RWPE2 (cell line): Measurements from ENCODE around the gene ARFGAP2.

Source experiments
- ATAC-seq: fragments of 200-7000 bp; cut with Tn5 transposase; 3 replicates; pipeline ENCODE4 v1.9.1; 2021; ENCODE audit warnings: low read depth
- DNase-seq: peaks from one replicate; pipeline ENCODE4 v3.0.0-alpha.2; 2020; ENCODE audit warnings: low spot score
- H3K27ac ChIP-seq: fragments of 450-650 bp; 2 replicates; pipeline ENCODE4 v1.5.1; 2017; ENCODE audit warnings: mild to moderate bottlenecking; ENCODE audit not compliant: poor library complexity, severe bottlenecking
- H3K27me3 ChIP-seq: fragments of 250-450 bp; sonication (Bioruptor Pico); 2 replicates; pipeline ENCODE4 v1.5.1; 2021; ENCODE audit warnings: mild to moderate bottlenecking, moderate library complexity; ENCODE audit not compliant: insufficient read depth, poor library complexity, severe bottlenecking
- H3K36me3 ChIP-seq: fragments of 250-450 bp; sonication (Bioruptor Pico); 2 replicates; pipeline ENCODE4 v1.5.1; 2020; ENCODE audit warnings: low read depth, mild to moderate bottlenecking, moderate library complexity
- H3K4me1 ChIP-seq: fragments of 250-450 bp; sonication (Bioruptor Pico); 2 replicates; pipeline ENCODE4 v1.5.1; 2021; ENCODE audit warnings: mild to moderate bottlenecking, moderate library complexity; ENCODE audit not compliant: insufficient read depth, poor library complexity, severe bottlenecking
- H3K4me3 ChIP-seq: fragments of 250-450 bp; sonication (Bioruptor Pico); 2 replicates; pipeline ENCODE4 v1.5.1; 2021; ENCODE audit warnings: mild to moderate bottlenecking, moderate library complexity; ENCODE audit not compliant: severe bottlenecking
- H3K9me3 ChIP-seq: fragments of 250-450 bp; sonication (Bioruptor Pico); 2 replicates; pipeline ENCODE4 v1.5.1; 2021; ENCODE audit warnings: mild to moderate bottlenecking, moderate library complexity; ENCODE audit not compliant: severe bottlenecking
- CTCF ChIP-seq: fragments of 450-650 bp; IDR thresholded peaks from one replicate; pipeline ENCODE4 v1.5.1; 2017; ENCODE audit warnings: mild to moderate bottlenecking, moderate library complexity; ENCODE audit not compliant: poor library complexity, severe bottlenecking

ARFGAP2 gene

GRCh38 chr11:47163193-47163592 is 13.5 kb downstream of the ARFGAP2 start:
- Histone ChIP-seq H3K36me3 (peaks cover 41% of the 10 kb centered on the region), H3K4me3 (no peak overlapping the region), H3K27ac (no peak overlapping the region), H3K27me3 (no peaks in the 10 kb centered on the region), H3K4me1 (no peaks in the 10 kb centered on the region), H3K9me3 (no peaks in the 10 kb centered on the region)
- ATAC-seq = no peak
- no peak for TF ChIP-seq CTCF
- DNase-seq = no peak

- Histone ChIP-seq H3K27ac (no peak overlapping the region), H3K36me3 (peaks cover 34% of the 10 kb centered on the region)
- no peak for TF ChIP-seq CTCF
These were observed 14.3 kb downstream of the ARFGAP2 start for GRCh38 chr11:47162426-47162825.

GRCh38 chr11:47161890-47162289 is 14.8 kb downstream of the ARFGAP2 start:
- Histone ChIP-seq H3K27ac (no peak overlapping the region), H3K9me3 (no peaks in the 10 kb centered on the region), H3K27me3 (no peaks in the 10 kb centered on the region), H3K36me3 (peaks cover 28% of the 10 kb centered on the region), H3K4me1 (no peaks in the 10 kb centered on the region), H3K4me3 (no peak overlapping the region)
- no peak for ATAC-seq
- DNase-seq = no peak
- TF ChIP-seq CTCF = no peak

More at GRCh38 chr11:47162426-47162825, 14.3 kb downstream of the ARFGAP2 start:
- Histone ChIP-seq H3K9me3 (no peaks in the 10 kb centered on the region), H3K4me3 (no peak overlapping the region), H3K27me3 (no peaks in the 10 kb centered on the region), H3K4me1 (no peaks in the 10 kb centered on the region)
- no peak for DNase-seq
- ATAC-seq = no peak

- Histone ChIP-seq H3K9me3 (no peaks in the 10 kb centered on the region), H3K4me1 (no peaks in the 10 kb centered on the region), H3K27ac (no peak overlapping the region), H3K27me3 (no peaks in the 10 kb centered on the region), H3K4me3 (no peak overlapping the region), H3K36me3 (peaks cover 22% of the 10 kb centered on the region)
- peak; percentile 54 for ATAC-seq
- peak; percentile 70 for TF ChIP-seq CTCF
- no peak for DNase-seq
These were observed 15.4 kb downstream of the ARFGAP2 start for GRCh38 chr11:47161134-47161854.

- peak; percentile 3; the same call in 2 of the 3 replicates for ATAC-seq
- peaks cover 17% of the 10 kb centered on the region; the same call in 1 of the 2 replicates for H3K36me3 ChIP-seq
- TF ChIP-seq CTCF = no peak
These were observed 15.9 kb downstream of the ARFGAP2 start for GRCh38 chr11:47160753-47161133.

More at GRCh38 chr11:47160753-47161133, 15.9 kb downstream of the ARFGAP2 start:
- Histone ChIP-seq H3K4me1 (no peaks in the 10 kb centered on the region), H3K9me3 (no peaks in the 10 kb centered on the region), H3K4me3 (no peak overlapping the region), H3K27ac (no peak overlapping the region), H3K27me3 (no peaks in the 10 kb centered on the region)
- DNase-seq = no peak
